ENCODE data around the gene OR2C3.

Gene OR2C3

GRCh38 chr1:247576514-247576913 lies 40.3 kb upstream of the OR2C3 start:
- H3K4me1 ChIP-seq (ENCODE audit: control insufficient read depth, insufficient read depth, low read length): no peaks in the 10 kb centered on the region
- CTCF ChIA-PET: no interaction called here
- TF ChIP-seq ZNF174 (tag by site-specific recombination; IDR thresholded peaks at IDR 0.05) (no peak), ZNF18 (tag by site-specific recombination; IDR thresholded peaks at IDR 0.05) (no peak), ZNF302 (tag by site-specific recombination; IDR thresholded peaks at IDR 0.05; ENCODE audit: low read depth) (no peak), ZEB2 (tag by site-specific recombination; IDR thresholded peaks at IDR 0.05) (no peak), CTCF (tag by site-specific recombination; IDR thresholded peaks at IDR 0.05) (no peak), ZNF561 (tag by site-specific recombination; IDR thresholded peaks at IDR 0.05; ENCODE audit: borderline replicate concordance) (no peak), ZNF133 (tag by site-specific recombination; IDR thresholded peaks at IDR 0.05) (no peak), ZNF341 (tag by site-specific recombination; IDR thresholded peaks at IDR 0.05; ENCODE audit: low read depth) (no peak), ZNF280D (tag by site-specific recombination; IDR thresholded peaks at IDR 0.05) (no peak), ZNF140 (tag by site-specific recombination; IDR thresholded peaks at IDR 0.05) (no peak), YY2 (tag by site-specific recombination; IDR thresholded peaks at IDR 0.05) (no peak), KLF1 (tag by site-specific recombination; IDR thresholded peaks at IDR 0.05) (no peak), ZNF664 (tag by site-specific recombination; IDR thresholded peaks at IDR 0.05) (no peak), ZNF223 (tag by site-specific recombination; IDR thresholded peaks at IDR 0.05) (no peak), ZBTB7A (tag by site-specific recombination; IDR thresholded peaks at IDR 0.05; ENCODE audit: low read depth) (no peak)
- no peak overlapping the region for H3K27ac ChIP-seq (ENCODE audit: extremely low read depth, low read depth, low read length)
- no peaks in the 10 kb centered on the region for H3K9me3 ChIP-seq (ENCODE audit: control insufficient read depth, insufficient read depth, low read depth, low read length)
- no peaks in the 10 kb centered on the region for H3K36me3 ChIP-seq (ENCODE audit: control insufficient read depth in 2 of 2, insufficient read depth in 1 of 2, low read length in 2 of 2)
- POLR2A ChIA-PET: no interaction called here
- no peak overlapping the region for H3K4me3 ChIP-seq (ENCODE audit: low read depth, low read length)

GRCh38 chr1:247574664-247575063 lies 38.4 kb upstream of the OR2C3 start:
- CTCF ChIA-PET: no interaction called here

More at GRCh38 chr1:247574664-247575063, 38.4 kb upstream of the OR2C3 start:
- H3K4me1 ChIP-seq (ENCODE audit: control insufficient read depth, insufficient read depth, low read length): no peaks in the 10 kb centered on the region
- no peaks in the 10 kb centered on the region for H3K36me3 ChIP-seq (ENCODE audit: control insufficient read depth in 2 of 2, insufficient read depth in 1 of 2, low read length in 2 of 2)
- H3K27ac ChIP-seq (ENCODE audit: extremely low read depth, low read depth, low read length): no peak overlapping the region
- H3K4me3 ChIP-seq (ENCODE audit: low read depth, low read length): no peak overlapping the region
- no peaks in the 10 kb centered on the region for H3K9me3 ChIP-seq (ENCODE audit: control insufficient read depth, insufficient read depth, low read depth, low read length)
- POLR2A ChIA-PET: no interaction called here
- no peak for TF ChIP-seq ZNF169 (tag by site-specific recombination; IDR thresholded peaks at IDR 0.05)
- TF ChIP-seq ZBTB17 (tag by site-specific recombination; IDR thresholded peaks at IDR 0.05): no peak
- no peak for TF ChIP-seq ZNF23 (tag by site-specific recombination; IDR thresholded peaks at IDR 0.05; ENCODE audit: borderline replicate concordance)
- no peak for TF ChIP-seq ZNF600 (tag by site-specific recombination; IDR thresholded peaks at IDR 0.05)
- no peak for TF ChIP-seq ZSCAN18 (tag by site-specific recombination; IDR thresholded peaks at IDR 0.05)

Data from HEK293 (cell line).